ENCODE data around the gene MED13L. TPM values are rescaled to one million over a fixed set of nuclear protein-coding genes. Genes with fewer than 3 reads are reported as not detected.
"Not testable (repeated sequence)": the region's sequence is repeated elsewhere in the genome, so short reads cannot be mapped to it uniquely, and the experiment has no call there.

MED13L gene
- total RNA-seq, 2 experiments from 2014 or later, result 74.7 to 76.9 TPM

DNA sequence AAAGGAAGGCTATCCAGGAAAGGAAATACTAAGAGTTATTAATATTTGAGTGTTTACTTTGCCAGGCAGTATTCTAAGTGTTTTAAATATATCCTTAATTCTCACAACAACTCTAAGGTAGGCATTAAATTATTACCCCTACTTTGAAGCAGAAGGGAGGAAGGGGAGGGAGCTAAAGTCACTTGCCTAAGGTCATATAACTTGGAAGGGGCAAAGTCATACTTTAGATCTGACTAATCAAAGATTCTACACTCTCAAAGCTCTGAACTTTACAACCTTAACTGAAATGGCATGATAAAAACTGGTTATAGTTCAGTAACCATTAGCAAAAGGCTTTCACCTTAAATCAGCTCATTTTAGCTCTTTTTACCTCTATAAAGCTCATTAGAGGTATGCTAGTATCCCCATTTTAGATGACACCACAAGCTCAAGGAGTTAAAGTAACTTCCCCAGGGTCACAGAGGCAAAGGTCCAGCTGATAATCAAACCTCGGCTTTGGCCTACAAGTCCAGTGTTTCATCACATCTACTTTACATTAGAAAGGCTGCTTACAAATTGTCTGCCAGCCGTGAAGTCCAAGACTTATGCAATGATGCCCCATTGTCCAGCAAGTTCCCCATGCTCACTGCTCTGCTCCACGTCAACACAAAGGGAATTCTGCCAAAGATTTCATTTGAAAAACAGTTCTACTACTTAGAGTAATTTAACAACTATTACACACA, 223.9 kb downstream of the MED13L start:
- ChIA-PET POLR2A (no interaction called here), CTCF (interaction anchor here (1.0 kb wide), 1 partner anchor 18 kb away, joined by 3 read pairs; no protein-coding TSS in a partner anchor)
- H3K4me1 Mint-ChIP-seq (ENCODE audit: low read depth), result peaks cover 36% of the 10 kb centered on the region
- DNase-seq (no peak), ATAC-seq (no peak)
- H3K27ac Mint-ChIP-seq, result no peak overlapping the region
- no peaks in the 10 kb centered on the region for H3K27me3 Mint-ChIP-seq (ENCODE audit: low read depth)
- H3K9me3 Mint-ChIP-seq (ENCODE audit: insufficient read depth), result no peaks in the 10 kb centered on the region
- no peaks in the 10 kb centered on the region for H3K36me3 Mint-ChIP-seq (ENCODE audit: low read depth)
- no peak overlapping the region for H3K4me3 Mint-ChIP-seq

DNA sequence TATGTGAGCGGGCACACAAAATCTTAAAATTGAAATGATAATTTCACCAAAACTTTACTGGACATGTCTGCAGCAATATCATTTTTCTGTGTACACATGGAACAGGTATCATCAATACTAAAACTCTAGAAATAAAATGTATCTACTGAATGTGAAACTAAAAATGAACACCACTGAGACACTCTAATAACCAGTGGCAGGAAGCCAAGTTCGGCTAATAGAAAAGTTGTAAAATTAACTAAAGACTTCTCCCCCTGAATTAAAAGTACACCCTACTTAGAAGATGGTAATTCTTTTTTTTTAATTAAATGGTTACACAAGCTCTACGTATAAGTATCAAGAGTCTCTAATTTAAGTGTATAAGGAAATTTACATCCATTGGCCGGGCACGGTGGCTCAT, 227.2 kb downstream of the MED13L start:
- no peaks in the 10 kb centered on the region for H3K36me3 Mint-ChIP-seq (ENCODE audit: low read depth)
- ATAC-seq (no peak), DNase-seq (no peak)
- CTCF ChIA-PET, result no interaction called here
- H3K9me3 Mint-ChIP-seq (ENCODE audit: insufficient read depth), result no peaks in the 10 kb centered on the region
- no peak overlapping the region for H3K4me3 Mint-ChIP-seq
- H3K27me3 Mint-ChIP-seq (ENCODE audit: low read depth), result no peaks in the 10 kb centered on the region
- POLR2A ChIA-PET, result no interaction called here
- H3K27ac Mint-ChIP-seq, result no peak overlapping the region
- H3K4me1 Mint-ChIP-seq (ENCODE audit: low read depth), result peaks cover 17% of the 10 kb centered on the region

GRCh38 chr12:116048879-116049278, 228.6 kb downstream of the MED13L start:
- Mint-ChIP-seq H3K4me1 (ENCODE audit: low read depth) (peaks cover 14% of the 10 kb centered on the region), H3K27me3 (ENCODE audit: low read depth) (no peaks in the 10 kb centered on the region), H3K27ac (no peak overlapping the region), H3K36me3 (ENCODE audit: low read depth) (no peaks in the 10 kb centered on the region), H3K4me3 (no peak overlapping the region), H3K9me3 (ENCODE audit: insufficient read depth) (no peaks in the 10 kb centered on the region)
- no peak for DNase-seq
- CTCF ChIA-PET, result no interaction called here
- POLR2A ChIA-PET, result no interaction called here
- no peak for ATAC-seq

DNA sequence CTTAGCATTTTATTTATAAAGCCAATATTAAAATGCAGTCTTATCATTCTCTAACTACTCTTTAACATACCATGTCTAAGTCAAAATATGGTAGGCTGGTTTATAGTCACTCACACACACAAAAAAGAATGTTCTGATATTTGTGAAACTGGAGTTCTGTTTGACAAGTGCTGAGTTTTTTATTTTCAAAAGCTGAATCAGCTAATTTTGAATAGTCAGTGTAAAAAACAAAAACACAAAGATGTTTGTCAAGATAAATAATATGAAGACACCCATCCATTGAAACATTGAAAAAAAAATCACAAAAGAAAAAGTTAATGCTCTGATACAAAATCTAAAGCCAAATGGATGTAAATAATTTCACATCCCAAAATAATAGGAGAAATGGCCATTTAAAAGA, 231.5 kb downstream of the MED13L start:
- no peaks in the 10 kb centered on the region for H3K27me3 Mint-ChIP-seq (ENCODE audit: low read depth)
- H3K4me3 Mint-ChIP-seq, result no peak overlapping the region
- ATAC-seq, result no peak
- peaks cover 5% of the 10 kb centered on the region for H3K4me1 Mint-ChIP-seq (ENCODE audit: low read depth)
- no peak for DNase-seq
- CTCF ChIA-PET, result no interaction called here
- H3K9me3 Mint-ChIP-seq (ENCODE audit: insufficient read depth), result no peaks in the 10 kb centered on the region
- H3K36me3 Mint-ChIP-seq (ENCODE audit: low read depth), result peaks cover 2% of the 10 kb centered on the region
- H3K27ac Mint-ChIP-seq, result no peak overlapping the region
- POLR2A ChIA-PET, result no interaction called here

GRCh38 chr12:116045150-116045549, 232.3 kb downstream of the MED13L start:
- H3K27me3 Mint-ChIP-seq (ENCODE audit: low read depth), result no peaks in the 10 kb centered on the region
- no peaks in the 10 kb centered on the region for H3K9me3 Mint-ChIP-seq (ENCODE audit: insufficient read depth)
- CTCF ChIA-PET, result no interaction called here
- no peak for DNase-seq
- no peak overlapping the region for H3K27ac Mint-ChIP-seq
- no peak for ATAC-seq
- no peak overlapping the region for H3K4me3 Mint-ChIP-seq
- POLR2A ChIA-PET, result no interaction called here
- H3K4me1 Mint-ChIP-seq (ENCODE audit: low read depth), result peaks cover 3% of the 10 kb centered on the region
- peaks cover 6% of the 10 kb centered on the region for H3K36me3 Mint-ChIP-seq (ENCODE audit: low read depth)

DNA sequence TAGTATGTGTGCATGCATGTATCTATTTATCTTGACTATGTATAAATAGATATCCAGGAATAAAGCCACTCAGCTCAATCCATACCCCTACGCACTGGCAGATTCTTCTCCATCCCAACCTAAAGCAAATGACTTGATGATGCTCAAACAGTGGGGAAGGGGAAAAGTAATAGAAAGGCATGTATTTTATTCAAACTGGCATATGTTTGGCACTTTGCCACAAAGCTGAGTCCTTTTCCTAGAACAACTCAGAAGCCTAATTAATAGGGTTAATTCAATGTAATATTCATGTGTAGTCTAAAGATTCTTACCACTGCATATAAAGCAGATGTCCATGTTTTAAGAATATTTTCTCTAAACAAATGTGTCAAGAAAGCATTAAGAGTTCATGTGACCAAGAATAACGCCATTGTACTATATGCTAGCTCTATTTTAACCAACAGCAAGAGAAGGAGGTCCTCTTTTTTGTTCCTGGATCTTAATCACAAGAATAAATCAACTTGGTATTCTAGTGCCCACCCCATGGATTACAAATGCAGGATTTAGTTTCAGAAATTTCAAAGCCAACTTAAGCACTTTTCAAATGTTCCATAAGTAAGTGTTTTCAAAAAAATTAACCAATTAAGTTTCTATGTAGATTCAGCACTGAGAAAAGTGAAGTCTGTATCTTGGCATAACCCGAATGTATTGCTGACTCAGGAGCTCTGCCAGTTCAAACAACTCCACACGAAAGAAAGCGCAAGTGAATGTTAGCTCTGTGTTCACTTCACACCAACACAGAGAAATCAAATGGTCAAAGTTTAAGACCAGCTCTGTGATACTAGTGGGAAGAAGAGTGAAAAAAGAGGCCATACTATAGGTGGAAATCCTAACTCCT, 233.6 kb downstream of the MED13L start:
- H3K9me3 Mint-ChIP-seq (ENCODE audit: insufficient read depth), result no peaks in the 10 kb centered on the region
- ATAC-seq (no peak), DNase-seq (no peak)
- ChIA-PET CTCF (interaction anchor here (1.3 kb wide), 1 partner anchor 28 kb away, joined by 3 read pairs; no protein-coding TSS in a partner anchor), POLR2A (no interaction called here)
- H3K36me3 Mint-ChIP-seq (ENCODE audit: low read depth), result peaks cover 6% of the 10 kb centered on the region
- H3K27me3 Mint-ChIP-seq (ENCODE audit: low read depth), result no peaks in the 10 kb centered on the region
- H3K27ac Mint-ChIP-seq, result no peak overlapping the region
- no peaks in the 10 kb centered on the region for H3K4me1 Mint-ChIP-seq (ENCODE audit: low read depth)
- no peak overlapping the region for H3K4me3 Mint-ChIP-seq

DNA sequence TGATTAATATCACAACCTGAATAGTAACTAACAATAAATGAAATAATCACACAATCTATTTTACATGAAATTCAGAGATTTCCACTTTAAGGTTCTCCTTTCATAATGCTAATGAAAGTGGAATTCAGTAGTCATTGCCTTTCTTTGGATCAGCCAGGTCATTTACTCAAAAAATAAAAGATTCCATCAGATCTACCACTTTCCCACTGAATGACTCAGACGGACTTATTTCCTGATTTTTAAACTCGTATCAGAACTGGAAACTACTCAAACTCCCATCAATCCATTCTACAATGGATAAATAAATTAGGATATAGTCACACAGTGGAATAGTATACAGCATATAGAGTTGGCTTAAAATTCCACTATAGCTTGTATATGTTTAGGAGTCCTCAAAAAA, 237.1 kb downstream of the MED13L start:
- Mint-ChIP-seq H3K9me3 (ENCODE audit: insufficient read depth) (no peaks in the 10 kb centered on the region), H3K27me3 (ENCODE audit: low read depth) (no peaks in the 10 kb centered on the region), H3K4me1 (ENCODE audit: low read depth) (no peaks in the 10 kb centered on the region), H3K36me3 (ENCODE audit: low read depth) (peaks cover 6% of the 10 kb centered on the region), H3K27ac (no peak overlapping the region), H3K4me3 (no peak overlapping the region)
- ChIA-PET CTCF (interaction anchor here (1.3 kb wide), 1 partner anchor 51 kb away, joined by 5 read pairs; no protein-coding TSS in a partner anchor), POLR2A (no interaction called here)
- ATAC-seq, result no peak
- DNase-seq, result no peak

DNA sequence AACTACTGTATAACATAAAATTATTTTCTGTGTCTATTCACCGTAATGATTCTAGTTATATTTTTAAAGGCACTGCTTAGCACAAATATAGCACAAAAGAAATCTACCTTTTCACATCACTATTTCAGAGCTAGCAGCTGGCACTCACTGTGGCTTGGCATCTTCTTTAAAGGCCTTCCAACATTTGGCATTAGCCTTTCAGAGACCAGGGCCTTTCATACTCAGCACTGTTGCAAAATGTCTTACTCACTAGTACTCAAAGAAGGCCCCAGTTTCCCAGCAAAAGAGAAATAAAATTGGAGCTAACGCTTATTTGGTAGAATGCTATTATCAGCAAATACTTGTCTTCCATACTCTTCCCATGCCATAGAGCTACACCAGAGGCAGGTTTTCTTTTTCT, 238.4 kb downstream of the MED13L start:
- POLR2A ChIA-PET, result no interaction called here

DNA sequence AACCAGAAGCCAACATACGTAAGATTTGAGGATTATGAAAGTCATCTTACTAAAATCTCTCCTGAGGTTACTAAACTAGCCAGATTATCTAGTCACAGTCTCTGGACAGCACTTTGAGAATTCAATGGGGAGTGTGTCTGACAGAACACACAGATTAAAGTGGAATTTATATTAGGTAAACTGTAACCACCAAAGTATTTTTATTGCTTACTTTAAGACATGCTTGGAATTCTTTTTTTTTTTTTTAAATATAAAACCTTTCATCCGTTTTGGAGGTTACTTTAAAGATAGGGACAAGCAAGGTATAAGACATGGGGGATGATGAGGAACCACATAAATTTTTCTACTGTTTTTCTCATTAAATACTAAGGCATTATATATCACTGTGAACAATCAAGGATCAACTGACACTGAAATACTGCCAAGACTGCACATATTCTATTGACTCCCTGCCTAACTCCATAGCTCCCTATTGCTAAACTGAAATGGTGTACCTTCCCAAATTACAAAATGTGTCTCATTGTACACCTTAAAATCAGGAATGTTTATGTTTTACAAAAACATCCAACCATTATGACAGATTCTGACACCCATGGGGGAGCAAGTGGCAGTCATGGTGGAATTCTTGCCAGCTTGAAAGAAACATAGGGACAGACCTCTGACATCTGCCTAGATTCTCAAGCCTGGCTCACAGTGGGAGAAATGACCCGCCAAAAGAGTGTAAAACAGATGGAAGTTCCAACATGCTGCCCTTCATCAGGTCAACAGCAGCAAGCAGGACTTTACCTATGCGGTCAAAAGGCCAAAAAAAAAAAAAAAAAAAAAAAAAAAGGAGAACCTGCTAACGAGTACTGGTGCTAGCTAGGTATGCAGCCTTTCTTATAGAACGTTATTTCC, 239.3 kb downstream of the MED13L start:
- Mint-ChIP-seq H3K4me3 (no peak overlapping the region), H3K9me3 (ENCODE audit: insufficient read depth) (no peaks in the 10 kb centered on the region), H3K27me3 (ENCODE audit: low read depth) (no peaks in the 10 kb centered on the region), H3K4me1 (ENCODE audit: low read depth) (no peaks in the 10 kb centered on the region), H3K36me3 (ENCODE audit: low read depth) (peaks cover 6% of the 10 kb centered on the region), H3K27ac (no peak overlapping the region)
- DNase-seq (no peak), ATAC-seq (no peak)
- POLR2A ChIA-PET, result no interaction called here
- CTCF ChIA-PET, result no interaction called here

More for the DNA sequence above, 238.4 kb downstream of the MED13L start:
- no peak for ATAC-seq
- Mint-ChIP-seq H3K36me3 (ENCODE audit: low read depth) (peaks cover 6% of the 10 kb centered on the region), H3K27ac (no peak overlapping the region), H3K4me1 (ENCODE audit: low read depth) (no peaks in the 10 kb centered on the region), H3K9me3 (ENCODE audit: insufficient read depth) (no peaks in the 10 kb centered on the region), H3K4me3 (no peak overlapping the region), H3K27me3 (ENCODE audit: low read depth) (no peaks in the 10 kb centered on the region)
- CTCF ChIA-PET, result interaction anchor here (0.9 to 1.0 kb wide), 2 partner anchors 23 to 42 kb away, joined by 3 to 4 read pairs; no protein-coding TSS in a partner anchor
- DNase-seq, result no peak

DNA sequence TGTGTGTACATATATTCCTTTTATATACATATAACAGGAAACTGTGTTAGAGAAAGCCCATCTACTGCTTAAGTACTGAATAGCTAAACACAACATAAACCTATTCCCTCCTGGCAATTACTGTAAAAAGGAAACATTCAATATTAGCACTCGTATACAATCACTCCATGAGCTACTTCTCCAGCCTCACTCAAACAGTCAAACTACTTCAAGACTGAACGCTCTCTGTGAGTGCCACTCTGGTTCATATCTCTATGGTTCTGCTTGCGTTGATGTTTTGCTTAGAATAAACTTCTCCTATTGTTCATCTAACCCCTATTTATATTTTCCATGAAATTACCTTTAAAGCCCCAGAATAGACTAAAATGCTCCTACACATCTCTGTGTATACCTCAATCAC, 243.7 kb downstream of the MED13L start:
- CTCF ChIA-PET, result no interaction called here
- no peaks in the 10 kb centered on the region for H3K27me3 Mint-ChIP-seq (ENCODE audit: low read depth)
- H3K4me1 Mint-ChIP-seq (ENCODE audit: low read depth), result no peaks in the 10 kb centered on the region
- H3K4me3 Mint-ChIP-seq, result no peak overlapping the region
- DNase-seq (no peak), ATAC-seq (no peak)
- H3K27ac Mint-ChIP-seq, result no peak overlapping the region
- H3K36me3 Mint-ChIP-seq (ENCODE audit: low read depth), result peaks cover 1% of the 10 kb centered on the region
- no peaks in the 10 kb centered on the region for H3K9me3 Mint-ChIP-seq (ENCODE audit: insufficient read depth)
- POLR2A ChIA-PET, result no interaction called here

GRCh38 chr12:116031624-116032023, 245.9 kb downstream of the MED13L start:
- H3K27ac Mint-ChIP-seq; H3K4me3 Mint-ChIP-seq; H3K4me1 Mint-ChIP-seq (ENCODE audit: low read depth); H3K27me3 Mint-ChIP-seq (ENCODE audit: low read depth); DNase-seq; POLR2A ChIA-PET; ATAC-seq; H3K9me3 Mint-ChIP-seq (ENCODE audit: insufficient read depth); H3K36me3 Mint-ChIP-seq (ENCODE audit: low read depth); CTCF ChIA-PET: not testable (repeated sequence)

- H3K36me3 Mint-ChIP-seq (ENCODE audit: low read depth), result peaks cover 1% of the 10 kb centered on the region
- CTCF ChIA-PET, result no interaction called here
- H3K4me1 Mint-ChIP-seq (ENCODE audit: low read depth), result peaks cover 8% of the 10 kb centered on the region
- H3K4me3 Mint-ChIP-seq, result no peak overlapping the region
- H3K27me3 Mint-ChIP-seq (ENCODE audit: low read depth), result no peaks in the 10 kb centered on the region
- POLR2A ChIA-PET, result no interaction called here
- no peak overlapping the region for H3K27ac Mint-ChIP-seq
- ATAC-seq, result no peak
- no peaks in the 10 kb centered on the region for H3K9me3 Mint-ChIP-seq (ENCODE audit: insufficient read depth)
- DNase-seq, result no peak
These were observed 248.9 kb downstream of the MED13L start for GRCh38 chr12:116028619-116029018.

All from activated CD8-positive, alpha-beta T cell treated with anti-CD3 and anti-CD28 coated beads, Interleukin-2, amount 10 ng/mL, durations not matched to agents 7 days and 5 days (primary cell).